ENCODE results near the gene RTN3.

Gene RTN3

DNA sequence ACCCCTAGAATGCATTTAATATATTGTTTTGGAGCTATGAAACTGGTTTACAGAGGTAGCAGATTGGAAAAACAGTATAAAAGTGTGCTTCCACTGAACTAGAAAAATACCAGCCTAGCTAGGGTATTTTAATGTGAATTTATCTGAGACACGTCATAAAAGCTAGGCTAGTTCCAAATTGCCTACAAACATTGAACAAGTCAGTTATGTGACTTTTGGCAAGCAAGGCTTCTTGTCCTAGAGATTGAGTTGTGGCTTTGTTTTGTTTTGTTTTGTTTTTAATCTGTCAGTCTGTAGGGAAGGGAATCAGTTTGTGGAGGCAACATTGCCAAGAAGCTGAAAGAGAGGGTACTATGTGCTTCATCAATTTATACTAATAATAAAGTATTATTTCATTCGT, 24.2 kb downstream of the RTN3 start:
- TF ChIP-seq, protein P1, sequence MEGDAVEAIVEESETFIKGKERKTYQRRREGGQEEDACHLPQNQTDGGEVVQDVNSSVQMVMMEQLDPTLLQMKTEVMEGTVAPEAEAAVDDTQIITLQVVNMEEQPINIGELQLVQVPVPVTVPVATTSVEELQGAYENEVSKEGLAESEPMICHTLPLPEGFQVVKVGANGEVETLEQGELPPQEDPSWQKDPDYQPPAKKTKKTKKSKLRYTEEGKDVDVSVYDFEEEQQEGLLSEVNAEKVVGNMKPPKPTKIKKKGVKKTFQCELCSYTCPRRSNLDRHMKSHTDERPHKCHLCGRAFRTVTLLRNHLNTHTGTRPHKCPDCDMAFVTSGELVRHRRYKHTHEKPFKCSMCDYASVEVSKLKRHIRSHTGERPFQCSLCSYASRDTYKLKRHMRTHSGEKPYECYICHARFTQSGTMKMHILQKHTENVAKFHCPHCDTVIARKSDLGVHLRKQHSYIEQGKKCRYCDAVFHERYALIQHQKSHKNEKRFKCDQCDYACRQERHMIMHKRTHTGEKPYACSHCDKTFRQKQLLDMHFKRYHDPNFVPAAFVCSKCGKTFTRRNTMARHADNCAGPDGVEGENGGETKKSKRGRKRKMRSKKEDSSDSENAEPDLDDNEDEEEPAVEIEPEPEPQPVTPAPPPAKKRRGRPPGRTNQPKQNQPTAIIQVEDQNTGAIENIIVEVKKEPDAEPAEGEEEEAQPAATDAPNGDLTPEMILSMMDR (IDR thresholded peaks at IDR 0.05; ENCODE audit: extremely low read depth, missing control alignments) = no peak
- DNase-seq (ENCODE audit: low spot score) = no peak

DNA sequence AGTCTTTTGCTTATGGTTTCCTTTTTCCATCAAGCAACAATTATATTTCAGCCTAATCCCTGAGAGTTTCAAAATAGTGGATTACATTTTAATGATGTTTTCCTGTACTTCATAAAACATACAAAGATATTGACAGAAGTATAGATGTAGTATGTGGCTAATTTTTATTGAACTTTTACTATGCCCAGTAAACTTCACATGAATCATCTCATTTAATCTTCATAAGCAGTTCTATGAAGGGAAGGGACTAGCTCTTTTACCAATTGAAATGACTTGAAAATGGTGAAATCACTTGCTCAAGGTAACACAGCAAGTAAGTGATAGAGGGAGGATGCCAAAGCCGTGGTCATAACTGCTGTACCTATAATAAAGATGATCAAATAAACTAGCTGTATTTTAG, 27.5 kb downstream of the RTN3 start:
- no peak for DNase-seq (ENCODE audit: low spot score)
- TF ChIP-seq, protein P1 (IDR thresholded peaks at IDR 0.05; ENCODE audit: extremely low read depth, missing control alignments) = no peak

DNA sequence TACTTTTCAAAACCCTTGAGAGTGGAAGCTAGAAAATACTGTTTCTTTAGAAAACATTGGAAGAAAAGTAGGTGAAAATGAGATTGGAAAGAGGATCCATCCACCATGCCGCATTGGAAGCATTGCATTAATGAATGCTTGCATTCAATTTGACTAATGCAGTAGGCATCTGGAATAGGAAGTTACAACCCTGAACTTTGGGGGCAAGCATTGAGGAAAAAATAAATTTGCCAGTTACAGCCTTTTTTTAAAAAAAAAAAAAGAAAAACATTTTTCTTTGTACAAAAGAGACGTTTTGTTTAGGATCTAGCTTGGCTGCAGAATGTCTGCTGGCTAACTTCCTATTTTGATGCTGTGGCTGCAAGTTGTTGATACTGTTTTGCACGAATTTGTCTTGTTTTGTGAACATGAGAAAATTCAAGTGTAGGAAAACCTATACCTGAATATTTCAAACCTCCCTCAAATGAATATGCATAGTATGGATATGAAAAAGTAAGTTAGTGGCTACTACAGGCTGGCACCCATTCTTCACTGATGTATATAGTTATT, 28.1 kb downstream of the RTN3 start:
- TF ChIP-seq, protein P1 (IDR thresholded peaks at IDR 0.05; ENCODE audit: extremely low read depth, missing control alignments) = no peak
- no peak for DNase-seq (ENCODE audit: low spot score)

DNA sequence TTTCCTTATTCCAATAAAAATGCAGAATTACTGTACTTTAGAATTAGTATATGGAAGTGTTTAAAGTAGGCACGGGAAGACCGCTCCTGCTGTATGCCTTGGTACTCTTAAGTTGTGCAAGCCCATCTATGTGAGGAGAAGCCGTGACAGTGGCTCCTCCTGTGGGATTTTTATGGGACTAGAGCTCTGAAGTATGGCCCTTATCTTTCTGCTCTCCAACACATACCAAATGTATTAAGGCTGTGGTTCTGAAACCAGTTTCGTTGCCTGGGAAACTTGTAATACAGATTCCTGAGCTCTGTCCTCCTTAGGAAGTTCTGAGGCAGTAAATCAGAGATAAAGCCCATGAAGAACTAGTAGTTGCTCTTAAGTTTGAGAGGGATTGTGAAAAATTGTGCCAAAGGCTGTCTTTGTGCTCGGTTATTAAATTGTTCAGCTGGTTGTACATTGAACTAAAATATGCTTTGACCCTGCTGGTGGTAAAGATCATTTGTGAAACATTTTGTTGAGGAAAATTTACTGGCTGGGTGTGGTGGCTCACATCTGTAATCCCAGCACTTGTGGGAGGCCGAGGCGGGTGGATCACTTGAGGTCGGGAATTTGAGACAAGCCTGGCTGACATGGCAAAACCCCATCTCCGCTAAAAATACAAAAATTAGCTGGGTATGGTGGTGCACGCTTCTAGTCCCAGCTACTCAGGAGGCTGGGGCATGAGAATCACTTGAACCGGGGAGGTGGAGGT, 29.3 kb downstream of the RTN3 start:
- DNase-seq (ENCODE audit: low spot score) = no peak
- TF ChIP-seq, protein P1 (IDR thresholded peaks at IDR 0.05; ENCODE audit: extremely low read depth, missing control alignments) = no peak

DNA sequence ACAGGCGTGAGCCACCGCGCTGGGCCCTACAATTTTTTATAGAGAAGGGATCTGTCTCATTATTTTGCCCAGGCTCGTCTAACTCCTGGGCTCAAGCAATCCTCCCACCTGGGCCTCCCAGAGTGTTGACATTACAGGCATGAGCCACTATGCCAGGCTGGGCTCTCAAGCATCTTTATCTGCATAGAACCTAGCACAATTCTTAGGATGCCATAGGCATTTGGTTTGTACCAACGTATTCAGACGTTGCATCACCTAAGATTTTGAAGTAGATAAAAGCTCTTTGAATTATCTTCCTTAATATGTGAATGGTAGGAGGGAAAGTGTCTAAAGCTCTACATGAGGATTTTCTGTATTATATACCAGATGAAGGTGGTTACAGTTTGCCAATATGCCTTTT, 30.5 kb downstream of the RTN3 start:
- no peak for DNase-seq (ENCODE audit: low spot score)

DNA sequence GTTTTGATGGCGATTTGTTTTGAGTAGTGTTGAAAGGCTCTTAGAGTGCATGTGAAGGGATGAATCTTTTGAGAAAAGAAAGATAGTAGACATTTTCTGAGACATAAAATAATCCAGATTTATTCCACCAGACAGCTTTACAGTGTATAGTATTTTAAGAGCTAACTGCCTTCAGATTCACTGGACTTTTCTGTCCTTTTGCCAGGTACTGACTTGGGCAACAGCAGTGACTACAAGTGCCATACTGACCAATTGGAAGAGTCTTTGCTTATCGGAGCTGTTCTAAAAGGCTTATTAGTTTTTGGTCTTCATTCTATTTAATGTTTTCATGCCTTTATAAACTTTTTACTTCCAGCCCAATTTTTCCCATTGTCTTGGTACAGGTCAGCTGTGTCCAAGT, 32.5 kb downstream of the RTN3 start:
- no peak for DNase-seq (ENCODE audit: low spot score)
- TF ChIP-seq, protein P1 (IDR thresholded peaks at IDR 0.05; ENCODE audit: extremely low read depth, missing control alignments) = no peak

More for the DNA sequence above, 30.5 kb downstream of the RTN3 start:
- TF ChIP-seq, protein P1 (IDR thresholded peaks at IDR 0.05; ENCODE audit: extremely low read depth, missing control alignments) = no peak

DNA sequence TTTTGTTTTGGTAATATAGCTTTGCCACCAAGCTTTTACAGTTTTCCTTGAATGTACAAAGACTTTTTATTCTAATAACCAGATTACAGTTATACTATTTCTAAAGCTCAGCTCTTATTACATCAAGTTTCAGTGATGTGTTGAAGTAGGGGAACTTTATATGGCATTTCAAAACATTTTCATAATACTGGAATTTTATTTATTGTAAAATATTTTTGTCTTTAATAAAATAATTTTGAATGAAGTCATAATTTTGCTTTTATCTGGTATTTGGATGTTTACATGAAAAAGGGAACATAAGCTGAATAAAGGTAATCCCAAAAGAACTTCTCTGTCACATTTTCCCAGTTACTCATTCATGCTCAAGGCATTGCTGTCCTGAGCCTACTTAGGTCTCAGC, 34.7 kb downstream of the RTN3 start:
- TF ChIP-seq, protein P1 (IDR thresholded peaks at IDR 0.05; ENCODE audit: extremely low read depth, missing control alignments) = no peak
- DNase-seq (ENCODE audit: low spot score) = no peak
